Spleen (tissue), 7 donors: ENCODE results near the gene APLF.

ENCODE experiments used
- CTCF ChIP-seq, 11 experiments: fragments of 200-600 bp in 7 of 11; fragments of 450-650 bp in 4 of 11; sonication (generic) in 4 of 11; IDR thresholded peaks in 8 of 11; conservative IDR thresholded peaks in 3 of 11; 1 replicate in 7 of 11; 2 replicates in 4 of 11; pipeline versions ENCODE4 v1.4.0 to v1.8.0; 2016 to 2021; ENCODE audit warnings: antibody characterized with exemption in 11 of 11, inconsistent platforms in 4 of 11, mild to moderate bottlenecking in 1 of 11
- POLR2A ChIP-seq, 3 donors: fragments of 450-650 bp; IDR thresholded peaks; one replicate each; pipeline ENCODE4 v1.5.1; 2017; ENCODE audit warnings: antibody characterized with exemption in 3 of 3, mild to moderate bottlenecking in 1 of 3
- POLR2AphosphoS5 ChIP-seq, 3 donors: sonication (generic); formaldehyde crosslinking; IDR thresholded peaks; one replicate each; pipeline ENCODE4 v1.5.1; 2017; ENCODE audit warnings: antibody characterized with exemption in 3 of 3
- donor health status: DM: no; HTN: no; CAD: no; lungs with moderate emphysema.
- donor health status: DM: no; HTN: no; CAD: no.
- donor health status: DM: no; HTN: no; CAD: no.

GRCh38 chr2:68431316-68431972, 35.9 kb upstream of the APLF start:
- TF ChIP-seq CTCF (IDR thresholded peaks at IDR 0.05 in 8 of 11, conservative IDR thresholded peaks at IDR 0.05 in 3 of 11) (no peak), POLR2A (IDR thresholded peaks at IDR 0.05) (no peak), POLR2AphosphoS5 (IDR thresholded peaks at IDR 0.05) (no peak)
